Gastroesophageal sphincter (tissue), 4 donors: ENCODE data around the gene TMEM11. TPM values are rescaled to one million over a fixed set of nuclear protein-coding genes. Genes with fewer than 3 reads are reported as not detected.

Experiments
- ATAC-seq: fragments of 150-250 bp; one replicate; pipeline ENCODE4 v1.9.1; 2016; ENCODE audit warnings: mild to moderate bottlenecking, moderate library complexity
- H3K27ac ChIP-seq, 4 donors: fragments of 200-600 bp; sonication (generic) in 3 of 4; 1 replicate in 3 of 4; 2 replicates in 1 of 4; pipeline ENCODE4 v1.5.1; 2016 to 2019
- H3K27me3 ChIP-seq: fragments of 200-600 bp; sonication (generic); one replicate; pipeline ENCODE4 v1.5.1; 2019
- H3K36me3 ChIP-seq, 2 donors: fragments of 200-600 bp; sonication (generic); one replicate each; pipeline ENCODE4 v1.5.1; 2019; ENCODE audit warnings: control low read depth in 1 of 2
- H3K4me1 ChIP-seq, 3 donors: fragments of 200-600 bp; sonication (generic); 1 replicate in 2 of 3; 2 replicates in 1 of 3; pipeline ENCODE4 v1.5.1; 2016 to 2019; ENCODE audit warnings: control low read depth in 2 of 3
- H3K4me3 ChIP-seq, 2 donors: fragments of 200-600 bp; sonication (generic); one replicate each; pipeline ENCODE4 v1.5.1; 2019; ENCODE audit warnings: mild to moderate bottlenecking in 1 of 2, moderate library complexity in 1 of 2
- H3K9me3 ChIP-seq, 3 donors: fragments of 200-600 bp; sonication (generic); one replicate each; pipeline ENCODE4 v1.5.1; 2017 to 2019; ENCODE audit warnings: control low read depth in 2 of 3
- EP300 ChIP-seq: sonication (generic); formaldehyde crosslinking; IDR thresholded peaks from one replicate; pipeline ENCODE4 v1.6.1; 2017; ENCODE audit warnings: antibody characterized with exemption, mild to moderate bottlenecking
- POLR2A ChIP-seq, 2 donors: fragments of 450-650 bp; IDR thresholded peaks; one replicate each; pipeline ENCODE4 v1.6.1; 2017; ENCODE audit warnings: antibody characterized with exemption in 2 of 2, mild to moderate bottlenecking in 2 of 2, moderate library complexity in 1 of 2
- POLR2AphosphoS5 ChIP-seq: sonication (generic); formaldehyde crosslinking; IDR thresholded peaks from one replicate; pipeline ENCODE4 v1.6.1; 2017; ENCODE audit warnings: antibody characterized with exemption
- WGBS, 2 donors: methylation state at CpG; one replicate each; pipeline ENCODE4 v1.1.5; 2018; ENCODE audit warnings: low coverage in 1 of 2; 5-methylcytosine and 5-hydroxymethylcytosine counted together
- total RNA-seq, 4 donors: library from RNA; depleted of rRNA; stranded (reverse); fragments of >200 nt; gene quantifications; one replicate each; pipeline ENCODE4 v1.1.0, GENCODE V29; 2016
- TF ChIP-seq, protein P1 (sequence below), 4 experiments: fragments of 200-600 bp in 2 of 4; fragments of 450-650 bp in 2 of 4; sonication (generic) in 1 of 4; IDR thresholded peaks; one replicate each; pipeline ENCODE4 v1.5.1; 2017 to 2019; ENCODE audit warnings: antibody characterized with exemption in 4 of 4, mild to moderate bottlenecking in 2 of 4, moderate library complexity in 2 of 4

Gene TMEM11
- total RNA-seq, 4 donors from 2014 or later: 14.8 to 24.5 (median 22.1) TPM

DNA sequence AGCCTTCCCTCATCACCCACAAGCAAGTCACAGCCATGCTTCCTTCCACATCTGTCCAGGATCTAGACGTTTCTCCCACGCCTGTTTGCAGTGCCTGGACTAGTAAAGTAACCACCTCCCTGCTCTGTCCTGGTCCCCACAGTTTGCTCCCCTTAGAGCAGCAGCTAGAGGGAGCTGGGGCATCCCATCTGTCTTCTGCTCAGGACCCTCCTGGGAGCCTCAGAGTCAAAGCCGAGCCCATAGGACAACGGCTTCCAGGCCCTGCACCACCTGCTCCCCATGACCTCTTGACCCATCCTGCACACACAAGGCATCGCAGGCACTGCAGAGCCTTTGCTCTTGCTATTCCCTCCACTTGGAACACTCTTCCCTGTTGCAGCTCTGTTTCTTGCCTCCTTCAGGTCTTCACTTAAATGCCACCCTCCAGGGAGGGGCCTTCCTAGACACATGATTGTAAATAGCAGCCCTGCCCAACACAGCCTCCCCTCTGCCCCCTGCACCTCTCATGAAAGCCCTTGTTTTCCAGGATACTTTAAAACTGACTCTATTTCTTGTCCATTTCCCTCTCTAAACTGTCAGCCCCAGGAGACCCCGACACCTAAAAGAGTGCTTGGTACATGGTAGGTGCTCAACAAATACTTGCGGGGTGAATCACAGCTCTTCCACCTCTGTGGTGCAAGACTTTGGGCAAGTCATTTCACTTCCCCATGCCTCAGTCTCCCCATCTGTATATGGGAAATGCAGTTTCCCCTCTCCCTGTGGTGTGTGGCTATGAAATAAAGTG lies 36.2 kb upstream of the TMEM11 start:
- Histone ChIP-seq H3K27me3 (no peaks in the 10 kb centered on the region), H3K9me3 (no peaks in the 10 kb centered on the region), H3K27ac (no peak overlapping the region), H3K4me3 (no peak overlapping the region), H3K4me1 (peaks cover 0 to 48% (median 22%) of the 10 kb centered on the region in 3 donors), H3K36me3 (peaks cover 0 to 8% of the 10 kb centered on the region in 2 donors)
- 50 to 63% methylated on average over 4 to 6 of the region's 7 CpGs for WGBS, 2 donors
- TF ChIP-seq POLR2A (IDR thresholded peaks at IDR 0.05) (no peak), EP300 (no peak), POLR2AphosphoS5 (no peak)
- TF ChIP-seq, protein P1, sequence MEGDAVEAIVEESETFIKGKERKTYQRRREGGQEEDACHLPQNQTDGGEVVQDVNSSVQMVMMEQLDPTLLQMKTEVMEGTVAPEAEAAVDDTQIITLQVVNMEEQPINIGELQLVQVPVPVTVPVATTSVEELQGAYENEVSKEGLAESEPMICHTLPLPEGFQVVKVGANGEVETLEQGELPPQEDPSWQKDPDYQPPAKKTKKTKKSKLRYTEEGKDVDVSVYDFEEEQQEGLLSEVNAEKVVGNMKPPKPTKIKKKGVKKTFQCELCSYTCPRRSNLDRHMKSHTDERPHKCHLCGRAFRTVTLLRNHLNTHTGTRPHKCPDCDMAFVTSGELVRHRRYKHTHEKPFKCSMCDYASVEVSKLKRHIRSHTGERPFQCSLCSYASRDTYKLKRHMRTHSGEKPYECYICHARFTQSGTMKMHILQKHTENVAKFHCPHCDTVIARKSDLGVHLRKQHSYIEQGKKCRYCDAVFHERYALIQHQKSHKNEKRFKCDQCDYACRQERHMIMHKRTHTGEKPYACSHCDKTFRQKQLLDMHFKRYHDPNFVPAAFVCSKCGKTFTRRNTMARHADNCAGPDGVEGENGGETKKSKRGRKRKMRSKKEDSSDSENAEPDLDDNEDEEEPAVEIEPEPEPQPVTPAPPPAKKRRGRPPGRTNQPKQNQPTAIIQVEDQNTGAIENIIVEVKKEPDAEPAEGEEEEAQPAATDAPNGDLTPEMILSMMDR (IDR thresholded peaks at IDR 0.05): no peak
- no peak for ATAC-seq

DNA sequence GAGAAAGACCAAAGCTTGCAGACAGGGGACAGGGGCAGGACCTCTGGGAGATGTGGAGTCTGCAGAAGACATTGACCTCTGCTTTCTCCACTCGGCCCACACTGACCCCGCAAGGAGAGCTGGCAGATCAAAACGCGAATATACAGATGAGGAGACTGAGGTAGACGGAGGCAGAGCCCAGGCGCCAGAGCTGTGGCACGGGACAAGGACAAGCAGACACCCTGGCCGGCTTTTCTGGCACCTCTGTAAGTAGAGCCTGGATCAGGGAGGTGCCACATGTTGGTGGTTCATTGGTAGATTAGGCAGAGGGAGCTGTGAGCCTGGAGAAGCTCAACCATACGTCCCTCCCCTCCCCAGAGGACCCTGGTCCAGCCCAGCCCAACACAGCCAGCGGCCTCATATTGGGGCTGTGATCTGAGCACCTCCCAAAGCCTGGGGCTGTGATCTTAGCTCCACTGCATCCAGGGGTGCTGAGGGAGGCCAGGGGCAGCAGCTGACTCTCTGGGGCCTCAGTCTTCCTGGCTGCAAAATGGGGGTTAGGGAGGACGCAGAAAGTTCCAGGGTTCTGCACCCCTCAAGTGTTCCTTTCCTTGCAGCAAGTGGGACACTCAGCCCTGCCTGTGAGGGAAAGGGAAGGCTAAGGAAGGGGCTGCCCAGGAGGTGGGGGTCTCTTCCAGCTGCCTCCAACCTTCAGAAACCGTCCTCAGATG lies 35.3 kb upstream of the TMEM11 start:
- TF ChIP-seq EP300: no peak
- no peak for TF ChIP-seq POLR2A (IDR thresholded peaks at IDR 0.05)
- TF ChIP-seq POLR2AphosphoS5: no peak
- TF ChIP-seq, protein P1 (IDR thresholded peaks at IDR 0.05): no peak

DNA sequence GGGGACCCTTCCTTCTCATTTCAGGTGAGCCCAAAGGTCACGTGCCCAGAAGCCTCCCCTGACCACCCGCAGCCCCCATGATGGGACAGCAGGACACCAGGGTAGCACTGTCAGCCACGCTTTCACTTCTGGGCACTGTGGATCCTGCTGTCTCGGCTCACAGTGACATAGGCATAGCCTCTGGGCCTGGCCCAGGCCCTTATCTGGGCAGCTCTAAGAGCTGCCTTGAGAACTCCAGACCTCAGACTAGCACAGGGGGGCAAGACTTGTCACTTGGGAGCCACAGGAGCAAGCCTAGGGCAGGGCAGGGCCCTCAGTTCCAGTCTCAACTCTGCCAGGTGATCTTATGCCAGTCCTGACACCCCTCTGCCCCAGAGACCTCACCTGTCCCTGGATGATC lies 34.5 kb upstream of the TMEM11 start:
- Histone ChIP-seq H3K9me3 (no peaks in the 10 kb centered on the region), H3K4me1 (peaks cover 0 to 39% (median 17%) of the 10 kb centered on the region in 3 donors), H3K27ac (no peak overlapping the region), H3K27me3 (no peaks in the 10 kb centered on the region), H3K36me3 (peaks cover 0 to 16% of the 10 kb centered on the region in 2 donors), H3K4me3 (no peak overlapping the region)
- 80% methylated on average over 2 of the region's 4 CpGs; no CpG with 5 or more reads in 1 of the 2 donors for WGBS, 2 donors
- ATAC-seq: no peak
- no peak for TF ChIP-seq POLR2A (IDR thresholded peaks at IDR 0.05)
- TF ChIP-seq EP300: no peak
- TF ChIP-seq, protein P1 (IDR thresholded peaks at IDR 0.05): no peak
- no peak for TF ChIP-seq POLR2AphosphoS5

More for the DNA sequence above, 35.3 kb upstream of the TMEM11 start:
- no peaks in the 10 kb centered on the region for H3K9me3 ChIP-seq
- H3K27ac ChIP-seq: no peak overlapping the region
- H3K36me3 ChIP-seq: peaks cover 0 to 9% of the 10 kb centered on the region in 2 donors
- peaks cover 0 to 46% (median 22%) of the 10 kb centered on the region in 3 donors for H3K4me1 ChIP-seq
- 72 to 82% methylated on average over 3 to 9 of the region's 12 CpGs for WGBS, 2 donors
- no peak for ATAC-seq
- H3K27me3 ChIP-seq: no peaks in the 10 kb centered on the region
- H3K4me3 ChIP-seq: no peak overlapping the region

DNA sequence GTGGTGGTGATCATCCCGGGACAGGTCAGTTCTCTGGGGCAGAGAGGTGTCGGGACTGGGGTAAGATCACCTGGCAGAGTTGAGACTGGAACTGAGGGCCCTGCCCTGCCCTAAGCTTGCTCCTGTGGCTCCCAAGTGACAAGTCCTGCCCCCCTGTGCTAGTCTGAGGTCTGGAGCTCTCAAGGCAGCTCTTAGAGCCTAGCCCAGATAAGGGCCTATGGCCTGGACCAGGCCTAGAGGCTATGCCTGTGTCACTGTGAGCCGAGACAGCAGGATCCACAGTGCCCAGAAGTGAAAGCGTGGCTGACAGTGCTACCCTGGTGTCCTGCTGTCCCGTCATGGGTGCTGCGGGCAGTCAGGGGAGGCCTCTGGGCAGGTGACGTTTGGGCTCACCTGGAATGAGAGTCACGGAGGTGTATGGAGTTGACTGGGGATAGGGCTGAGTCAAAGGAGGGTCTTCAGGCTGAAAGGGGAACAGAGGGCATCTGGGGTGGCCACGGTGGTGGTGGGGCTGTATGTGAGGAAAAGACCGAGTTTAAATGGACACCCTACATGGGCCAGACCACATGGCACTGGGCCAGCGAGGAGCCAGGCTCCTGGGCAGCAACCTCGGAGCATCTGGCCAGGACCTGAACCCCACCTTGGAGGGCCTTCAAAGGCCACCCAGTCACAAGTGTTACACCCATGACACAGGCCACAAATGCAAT lies 33.7 kb upstream of the TMEM11 start:
- Histone ChIP-seq H3K36me3 (peaks cover 0 to 24% of the 10 kb centered on the region in 2 donors), H3K27me3 (no peaks in the 10 kb centered on the region), H3K27ac (no peak overlapping the region), H3K4me1 (peaks cover 0 to 37% (median 16%) of the 10 kb centered on the region in 3 donors), H3K9me3 (no peaks in the 10 kb centered on the region), H3K4me3 (no peak overlapping the region)
- no peak for TF ChIP-seq POLR2AphosphoS5
- TF ChIP-seq, protein P1 (IDR thresholded peaks at IDR 0.05): no peak
- no peak for TF ChIP-seq EP300
- no peak for TF ChIP-seq POLR2A (IDR thresholded peaks at IDR 0.05)
- ATAC-seq: no peak
- 78 to 80% methylated on average over 3 to 4 of the region's 12 CpGs for WGBS, 2 donors
